K562 (cell line): ENCODE results near the gene NDUFB10. TPM values are rescaled to one million over a fixed set of nuclear protein-coding genes. Genes with fewer than 3 reads are reported as not detected.

Source experiments
- BACH1 ChIP-seq: fragments of 200-800 bp; sonication (Bioruptor generic); IDR thresholded peaks from 2 replicates; pipeline ENCODE4 v1.6.1; 2016; ENCODE audit warnings: missing genetic modification characterization, missing compliant biosample characterization
- CBX2 ChIP-seq: fragments of 200-600 bp; sonication (generic); IDR thresholded peaks from one replicate; pipeline ENCODE4 v1.6.1; 2012; ENCODE audit warnings: mild to moderate bottlenecking, low read length, inconsistent platforms; ENCODE audit not compliant: insufficient read depth, poor library complexity, severe bottlenecking
- CREBBP ChIP-seq: IDR thresholded peaks from one replicate; pipeline ENCODE4 v1.6.1; 2012; ENCODE audit warnings: low read depth, mild to moderate bottlenecking, control low read depth, inconsistent platforms, low read length
- CUX1 ChIP-seq: fragments of 200-800 bp; sonication (Bioruptor generic); IDR thresholded peaks from 2 replicates; pipeline ENCODE4 v1.6.1; 2016; ENCODE audit warnings: missing genetic modification characterization, missing compliant biosample characterization
- DNMT1 ChIP-seq: fragments of 450-650 bp; IDR thresholded peaks from 2 replicates; pipeline ENCODE4 v1.6.1; 2016; ENCODE audit warnings: antibody characterized with exemption, mild to moderate bottlenecking
- GTF2F1 ChIP-seq: IDR thresholded peaks from 2 replicates; pipeline ENCODE4 v1.6.1; 2011; ENCODE audit warnings: low read depth, low read length, improper control_type of control experiment
- HOMEZ ChIP-seq: fragments of 250-450 bp; sonication (Bioruptor Pico); IDR thresholded peaks from 2 replicates; pipeline ENCODE4 v1.4.0; 2020; ENCODE audit warnings: mild to moderate bottlenecking, moderate library complexity
- KDM2B ChIP-seq: fragments of 250-450 bp; sonication (Bioruptor Pico); IDR thresholded peaks from 2 replicates; pipeline ENCODE4 v1.8.0; 2021; ENCODE audit warnings: mild to moderate bottlenecking, moderate library complexity
- NFYB ChIP-seq: IDR thresholded peaks from 2 replicates; pipeline ENCODE4 v1.6.1; 2011; ENCODE audit warnings: mild to moderate bottlenecking, moderate library complexity; ENCODE audit not compliant: insufficient read length; ENCODE audit errors: extremely low read depth
- OTX1 ChIP-seq: fragments of 450-650 bp; formaldehyde crosslinking; IDR thresholded peaks from 2 replicates; pipeline ENCODE4 v1.4.0; 2022; ENCODE audit warnings: mild to moderate bottlenecking
- POLR3A ChIP-seq: IDR thresholded peaks from 2 replicates; pipeline ENCODE4 v1.6.1; 2011; ENCODE audit warnings: borderline replicate concordance, mild to moderate bottlenecking, moderate library complexity; ENCODE audit not compliant: insufficient read length, insufficient read depth; ENCODE audit errors: extremely low read depth
- SIRT6 ChIP-seq: IDR thresholded peaks from one replicate; pipeline ENCODE4 v1.6.1; 2012; ENCODE audit warnings: low read depth, mild to moderate bottlenecking, control low read depth, inconsistent platforms, low read length, moderate library complexity
- SMAD4 ChIP-seq: fragments of 250-450 bp; sonication (Bioruptor Pico); conservative IDR thresholded peaks from 2 replicates; pipeline ENCODE4 v1.8.0; 2021; ENCODE audit warnings: inconsistent platforms, mild to moderate bottlenecking, moderate library complexity
- SP2 ChIP-seq: IDR thresholded peaks from 2 replicates; pipeline ENCODE4 v1.6.1; 2011; ENCODE audit warnings: mild to moderate bottlenecking, low read depth, low read length, moderate library complexity; ENCODE audit not compliant: poor library complexity, severe bottlenecking; ENCODE audit errors: extremely low read depth
- TAL1 ChIP-seq: fragments of 450-650 bp; IDR thresholded peaks from 2 replicates; pipeline ENCODE4 v1.6.1; 2016; ENCODE audit warnings: mild to moderate bottlenecking
- TBL1XR1 ChIP-seq, 2 experiments: IDR thresholded peaks; 2 replicates each; pipeline ENCODE4 v1.6.1; 2012; ENCODE audit warnings: improper control_type of control experiment in 2 of 2, low read length in 2 of 2, mild to moderate bottlenecking in 1 of 2
- TRIM28 ChIP-seq: fragments of 450-650 bp; IDR thresholded peaks from 2 replicates; pipeline ENCODE4 v1.6.1; 2017
- ZNF384 ChIP-seq: IDR thresholded peaks from 2 replicates; pipeline ENCODE4 v1.6.1; 2012; ENCODE audit warnings: low read depth, low read length, improper control_type of control experiment
- polyA plus RNA-seq, 8 experiments: library from polyadenylated mRNA; depleted of rRNA in 4 of 8; stranded (reverse) in 5 of 8; unstranded in 3 of 8; fragments of >200 nt; fragmentation: Nextera tagmentation in 2 of 8; fragmentation: Illumina TruSeq in 1 of 8; extraction: Ambion mirVana in 2 of 8; extraction: Trizol in 1 of 8; gene quantifications; 2 replicates each; pipeline versions ENCODE4 v1.2.1 to v1.2.3, GENCODE V29; 2011 to 2014; ENCODE audit warnings: inconsistent platforms in 1 of 8, missing spikeins in 1 of 8
- total RNA-seq, 7 experiments: library from RNA; depleted of rRNA in 6 of 7; stranded (reverse); fragments of >200 nt in 6 of 7; fragmentation: Illumina TruSeq in 2 of 7; extraction: Trizol in 2 of 7; gene quantifications; 2 replicates each; pipeline versions ENCODE4 v1.2.1 to v1.2.3, GENCODE V29; 2011 to 2021; ENCODE audit warnings: low replicate concordance in 1 of 7

NDUFB10 gene
- total and polyA plus RNA-seq, 9 of the 15 experiments (the other 6 are each of a cell fraction or from before 2014, with no cell fraction given): 69.3 to 527 (median 161) TPM

GRCh38 chr16:1983544-1984346 lies 24.4 kb downstream of the NDUFB10 start, which contains the start of gene GFER (continued):
- TF ChIP-seq CUX1 (no peak), TBL1XR1 (IDR thresholded peaks at IDR 0.05; ENCODE audit: low read length in 2 of 2) (no peak; a peak in 1 of 4 replicates), GTF2F1 (0 out of 2 replicates have a peak, but pooled peaks have one; percentile 35), CBX2 (no peak), BACH1 (tag) (no peak; the same call in 1 of the 2 replicates), OTX1 (CRISPR knock-in tag) (no peak), SIRT6 (no peak), SP2 (no peak), POLR3A (no peak), ZNF384 (no peak), CREBBP (no peak), DNMT1 (no peak), KDM2B (CRISPR knock-in tag) (peak; percentile 61; the same call in 1 of the 2 replicates), TRIM28 (no peak; the same call in 1 of the 2 replicates), TAL1 (no peak), HOMEZ (CRISPR knock-in tag) (0 out of 2 replicates have a peak, but pooled peaks have one; percentile 53), SMAD4 (CRISPR knock-in tag) (peak; percentile 80), NFYB (no peak)
